Esophagus muscularis mucosa (tissue), 4 donors: ENCODE measurements around the gene CCL14.

Source experiments
- CTCF ChIP-seq, 3 experiments: fragments of 200-600 bp in 2 of 3; fragments of 450-650 bp in 1 of 3; sonication (generic) in 2 of 3; IDR thresholded peaks; one replicate each; pipeline ENCODE4 v1.5.1; 2017 to 2019; ENCODE audit warnings: antibody characterized with exemption in 3 of 3, mild to moderate bottlenecking in 2 of 3, moderate library complexity in 1 of 3
- EP300 ChIP-seq: sonication (generic); formaldehyde crosslinking; IDR thresholded peaks from one replicate; pipeline ENCODE4 v1.6.1; 2017; ENCODE audit warnings: antibody characterized with exemption
- POLR2A ChIP-seq: fragments of 450-650 bp; IDR thresholded peaks from one replicate; pipeline ENCODE4 v1.6.1; 2017; ENCODE audit warnings: antibody characterized with exemption, moderate library complexity, mild to moderate bottlenecking, low read depth
- POLR2AphosphoS5 ChIP-seq, 2 donors: sonication (generic); formaldehyde crosslinking; IDR thresholded peaks; one replicate each; pipeline ENCODE4 v1.6.1; 2017; ENCODE audit warnings: antibody characterized with exemption in 2 of 2

GRCh38 chr17:35977509-35977908 is 9.0 kb downstream of the CCL14 start:
- no peak for TF ChIP-seq CTCF (IDR thresholded peaks at IDR 0.05)
- TF ChIP-seq POLR2AphosphoS5 (IDR thresholded peaks at IDR 0.05): no peak
- TF ChIP-seq EP300: no peak
- no peak for TF ChIP-seq POLR2A
